K562 (cell line): ENCODE measurements around the gene RERE. TPM values are rescaled to one million over a fixed set of nuclear protein-coding genes. Genes with fewer than 3 reads are reported as not detected.
A peak's percentile ranks its signal among the peaks of the same experiment; 100 is the strongest.

Experiments used
- MYBL2 ChIP-seq, 2 experiments: fragments of 450-650 bp in 1 of 2; sonication (generic) in 1 of 2; formaldehyde crosslinking in 1 of 2; IDR thresholded peaks; 2 replicates each; pipeline versions ENCODE4 v1.6.1 to v1.8.1; 2017 to 2022; ENCODE audit warnings: borderline replicate concordance in 1 of 2, inconsistent platforms in 1 of 2, low read depth in 1 of 2, mild to moderate bottlenecking in 1 of 2, missing genetic modification reagents in 1 of 2, moderate library complexity in 1 of 2
- PHF20 ChIP-seq: fragments of 450-650 bp; IDR thresholded peaks from 2 replicates; pipeline ENCODE4 v1.6.1; 2018; ENCODE audit not compliant: partially characterized antibody
- POLR2G ChIP-seq: fragments of 200-400 bp; formaldehyde crosslinking; IDR thresholded peaks from 2 replicates; pipeline ENCODE4 v1.6.1; 2017; ENCODE audit warnings: low read depth, mild to moderate bottlenecking, antibody characterized with exemption, low read length, moderate library complexity
- PPARD ChIP-seq: fragments of 250-450 bp; sonication (Bioruptor Pico); IDR thresholded peaks from 2 replicates; pipeline ENCODE4 v1.8.0; 2022; ENCODE audit warnings: inconsistent platforms, mild to moderate bottlenecking, moderate library complexity
- RFX7 ChIP-seq: fragments of 250-450 bp; sonication (Bioruptor Pico); IDR thresholded peaks from 2 replicates; pipeline ENCODE4 v1.5.1; 2021; ENCODE audit warnings: mild to moderate bottlenecking
- RHOXF2B ChIP-seq: fragments of 250-450 bp; sonication (Bioruptor Pico); conservative IDR thresholded peaks from 2 replicates; pipeline ENCODE4 v1.5.1; 2021
- SIN3B ChIP-seq: fragments of 450-650 bp; IDR thresholded peaks from 2 replicates; pipeline ENCODE4 v1.6.1; 2017; ENCODE audit warnings: low read depth, mild to moderate bottlenecking, moderate library complexity
- ZNF324 ChIP-seq: fragments of 250-450 bp; sonication (Bioruptor Pico); IDR thresholded peaks from 2 replicates; pipeline ENCODE4 v1.4.0; 2020; ENCODE audit warnings: mild to moderate bottlenecking
- ZNF41 ChIP-seq: fragments of 250-450 bp; sonication (Bioruptor Pico); conservative IDR thresholded peaks from 2 replicates; pipeline ENCODE4 v1.4.0; 2020; ENCODE audit warnings: mild to moderate bottlenecking
- ZNF584 ChIP-seq: fragments of 200-800 bp; sonication (Bioruptor generic); IDR thresholded peaks from 2 replicates; pipeline ENCODE4 v1.6.1; 2016; ENCODE audit warnings: low read depth, mild to moderate bottlenecking, missing genetic modification characterization, missing compliant biosample characterization
- ZNF780A ChIP-seq: fragments of 250-450 bp; sonication (Bioruptor Pico); IDR thresholded peaks from 2 replicates; pipeline ENCODE4 v1.5.0; 2021; ENCODE audit warnings: mild to moderate bottlenecking
- polyA plus RNA-seq, 8 experiments: library from polyadenylated mRNA; depleted of rRNA in 4 of 8; stranded (reverse) in 5 of 8; unstranded in 3 of 8; fragments of >200 nt; fragmentation: Nextera tagmentation in 2 of 8; fragmentation: Illumina TruSeq in 1 of 8; extraction: Ambion mirVana in 2 of 8; extraction: Trizol in 1 of 8; gene quantifications; 2 replicates each; pipeline versions ENCODE4 v1.2.1 to v1.2.3, GENCODE V29; 2011 to 2014; ENCODE audit warnings: inconsistent platforms in 1 of 8, missing spikeins in 1 of 8
- total RNA-seq, 7 experiments: library from RNA; depleted of rRNA in 6 of 7; stranded (reverse); fragments of >200 nt in 6 of 7; fragmentation: Illumina TruSeq in 2 of 7; extraction: Trizol in 2 of 7; gene quantifications; 2 replicates each; pipeline versions ENCODE4 v1.2.1 to v1.2.3, GENCODE V29; 2011 to 2021; ENCODE audit warnings: low replicate concordance in 1 of 7
- TF ChIP-seq, protein P1 (sequence below): fragments of 250-450 bp; sonication (Bioruptor Pico); IDR thresholded peaks from 2 replicates; pipeline ENCODE4 v1.8.0; 2021; ENCODE audit warnings: mild to moderate bottlenecking, moderate library complexity
- TF ChIP-seq, protein P2 (sequence below): fragments of 250-450 bp; sonication (Bioruptor Pico); IDR thresholded peaks from 2 replicates; pipeline ENCODE4 v1.4.0; 2020; ENCODE audit warnings: mild to moderate bottlenecking, moderate library complexity
- TF ChIP-seq, protein P3 (sequence below): fragments of 250-450 bp; sonication (Bioruptor Pico); IDR thresholded peaks from 2 replicates; pipeline ENCODE4 v1.5.0; 2022; ENCODE audit warnings: mild to moderate bottlenecking
- TF ChIP-seq, protein P4 (sequence below): fragments of 150-350 bp; conservative IDR thresholded peaks from 2 replicates; pipeline ENCODE4 v1.6.1; 2014; ENCODE audit warnings: low read length
- TF ChIP-seq, protein P5 (sequence below): fragments of 450-650 bp; IDR thresholded peaks from 2 replicates; pipeline ENCODE4 v1.6.1; 2017; ENCODE audit warnings: antibody characterized with exemption

The RERE gene
- total and polyA plus RNA-seq, 9 of the 15 experiments (the other 6 are each of a cell fraction or from before 2014, with no cell fraction given): 3.0 to 51.5 (median 13.4) TPM

DNA sequence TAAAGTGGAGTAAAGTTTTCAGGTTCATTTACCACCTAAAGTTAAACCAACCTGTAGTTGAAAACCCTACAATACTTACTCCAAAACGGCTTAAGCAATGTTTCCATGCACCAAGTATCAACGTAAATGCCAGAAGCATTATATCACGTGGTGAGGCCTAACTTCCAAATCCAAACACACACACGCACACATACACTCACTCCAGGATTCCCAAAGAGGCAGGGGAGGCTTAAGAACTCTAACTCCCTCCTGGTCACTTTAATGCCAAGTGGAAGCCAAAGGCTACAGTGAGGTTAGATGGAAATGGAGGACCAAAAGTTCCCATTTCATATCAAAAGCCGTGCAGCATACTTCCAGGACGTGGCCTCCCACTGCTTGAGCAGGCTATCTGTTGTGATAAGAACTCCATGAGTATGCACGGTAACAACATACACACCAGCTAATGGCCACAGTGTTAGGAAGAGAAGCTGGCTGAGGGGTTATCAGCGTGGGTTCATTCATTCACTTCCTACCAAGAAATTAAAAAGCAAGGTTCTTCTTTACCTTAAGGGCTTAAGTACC lies 275.4 kb downstream of the RERE start (continued):
- TF ChIP-seq, protein P1, sequence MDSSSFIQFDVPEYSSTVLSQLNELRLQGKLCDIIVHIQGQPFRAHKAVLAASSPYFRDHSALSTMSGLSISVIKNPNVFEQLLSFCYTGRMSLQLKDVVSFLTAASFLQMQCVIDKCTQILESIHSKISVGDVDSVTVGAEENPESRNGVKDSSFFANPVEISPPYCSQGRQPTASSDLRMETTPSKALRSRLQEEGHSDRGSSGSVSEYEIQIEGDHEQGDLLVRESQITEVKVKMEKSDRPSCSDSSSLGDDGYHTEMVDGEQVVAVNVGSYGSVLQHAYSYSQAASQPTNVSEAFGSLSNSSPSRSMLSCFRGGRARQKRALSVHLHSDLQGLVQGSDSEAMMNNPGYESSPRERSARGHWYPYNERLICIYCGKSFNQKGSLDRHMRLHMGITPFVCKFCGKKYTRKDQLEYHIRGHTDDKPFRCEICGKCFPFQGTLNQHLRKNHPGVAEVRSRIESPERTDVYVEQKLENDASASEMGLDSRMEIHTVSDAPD: no peak
- no peak for TF ChIP-seq ZNF780A
- TF ChIP-seq, protein P2, sequence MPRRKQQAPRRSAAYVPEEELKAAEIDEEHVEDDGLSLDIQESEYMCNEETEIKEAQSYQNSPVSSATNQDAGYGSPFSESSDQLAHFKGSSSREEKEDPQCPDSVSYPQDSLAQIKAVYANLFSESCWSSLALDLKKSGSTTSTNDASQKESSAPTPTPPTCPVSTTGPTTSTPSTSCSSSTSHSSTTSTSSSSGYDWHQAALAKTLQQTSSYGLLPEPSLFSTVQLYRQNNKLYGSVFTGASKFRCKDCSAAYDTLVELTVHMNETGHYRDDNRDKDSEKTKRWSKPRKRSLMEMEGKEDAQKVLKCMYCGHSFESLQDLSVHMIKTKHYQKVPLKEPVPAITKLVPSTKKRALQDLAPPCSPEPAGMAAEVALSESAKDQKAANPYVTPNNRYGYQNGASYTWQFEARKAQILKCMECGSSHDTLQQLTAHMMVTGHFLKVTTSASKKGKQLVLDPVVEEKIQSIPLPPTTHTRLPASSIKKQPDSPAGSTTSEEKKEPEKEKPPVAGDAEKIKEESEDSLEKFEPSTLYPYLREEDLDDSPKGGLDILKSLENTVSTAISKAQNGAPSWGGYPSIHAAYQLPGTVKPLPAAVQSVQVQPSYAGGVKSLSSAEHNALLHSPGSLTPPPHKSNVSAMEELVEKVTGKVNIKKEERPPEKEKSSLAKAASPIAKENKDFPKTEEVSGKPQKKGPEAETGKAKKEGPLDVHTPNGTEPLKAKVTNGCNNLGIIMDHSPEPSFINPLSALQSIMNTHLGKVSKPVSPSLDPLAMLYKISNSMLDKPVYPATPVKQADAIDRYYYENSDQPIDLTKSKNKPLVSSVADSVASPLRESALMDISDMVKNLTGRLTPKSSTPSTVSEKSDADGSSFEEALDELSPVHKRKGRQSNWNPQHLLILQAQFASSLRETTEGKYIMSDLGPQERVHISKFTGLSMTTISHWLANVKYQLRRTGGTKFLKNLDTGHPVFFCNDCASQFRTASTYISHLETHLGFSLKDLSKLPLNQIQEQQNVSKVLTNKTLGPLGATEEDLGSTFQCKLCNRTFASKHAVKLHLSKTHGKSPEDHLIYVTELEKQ (CRISPR knock-in tag): no peak
- TF ChIP-seq, protein P3, sequence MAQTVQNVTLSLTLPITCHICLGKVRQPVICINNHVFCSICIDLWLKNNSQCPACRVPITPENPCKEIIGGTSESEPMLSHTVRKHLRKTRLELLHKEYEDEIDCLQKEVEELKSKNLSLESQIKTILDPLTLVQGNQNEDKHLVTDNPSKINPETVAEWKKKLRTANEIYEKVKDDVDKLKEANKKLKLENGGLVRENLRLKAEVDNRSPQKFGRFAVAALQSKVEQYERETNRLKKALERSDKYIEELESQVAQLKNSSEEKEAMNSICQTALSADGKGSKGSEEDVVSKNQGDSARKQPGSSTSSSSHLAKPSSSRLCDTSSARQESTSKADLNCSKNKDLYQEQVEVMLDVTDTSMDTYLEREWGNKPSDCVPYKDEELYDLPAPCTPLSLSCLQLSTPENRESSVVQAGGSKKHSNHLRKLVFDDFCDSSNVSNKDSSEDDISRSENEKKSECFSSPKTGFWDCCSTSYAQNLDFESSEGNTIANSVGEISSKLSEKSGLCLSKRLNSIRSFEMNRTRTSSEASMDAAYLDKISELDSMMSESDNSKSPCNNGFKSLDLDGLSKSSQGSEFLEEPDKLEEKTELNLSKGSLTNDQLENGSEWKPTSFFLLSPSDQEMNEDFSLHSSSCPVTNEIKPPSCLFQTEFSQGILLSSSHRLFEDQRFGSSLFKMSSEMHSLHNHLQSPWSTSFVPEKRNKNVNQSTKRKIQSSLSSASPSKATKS (CRISPR knock-in tag): no peak
- TF ChIP-seq, protein P4, sequence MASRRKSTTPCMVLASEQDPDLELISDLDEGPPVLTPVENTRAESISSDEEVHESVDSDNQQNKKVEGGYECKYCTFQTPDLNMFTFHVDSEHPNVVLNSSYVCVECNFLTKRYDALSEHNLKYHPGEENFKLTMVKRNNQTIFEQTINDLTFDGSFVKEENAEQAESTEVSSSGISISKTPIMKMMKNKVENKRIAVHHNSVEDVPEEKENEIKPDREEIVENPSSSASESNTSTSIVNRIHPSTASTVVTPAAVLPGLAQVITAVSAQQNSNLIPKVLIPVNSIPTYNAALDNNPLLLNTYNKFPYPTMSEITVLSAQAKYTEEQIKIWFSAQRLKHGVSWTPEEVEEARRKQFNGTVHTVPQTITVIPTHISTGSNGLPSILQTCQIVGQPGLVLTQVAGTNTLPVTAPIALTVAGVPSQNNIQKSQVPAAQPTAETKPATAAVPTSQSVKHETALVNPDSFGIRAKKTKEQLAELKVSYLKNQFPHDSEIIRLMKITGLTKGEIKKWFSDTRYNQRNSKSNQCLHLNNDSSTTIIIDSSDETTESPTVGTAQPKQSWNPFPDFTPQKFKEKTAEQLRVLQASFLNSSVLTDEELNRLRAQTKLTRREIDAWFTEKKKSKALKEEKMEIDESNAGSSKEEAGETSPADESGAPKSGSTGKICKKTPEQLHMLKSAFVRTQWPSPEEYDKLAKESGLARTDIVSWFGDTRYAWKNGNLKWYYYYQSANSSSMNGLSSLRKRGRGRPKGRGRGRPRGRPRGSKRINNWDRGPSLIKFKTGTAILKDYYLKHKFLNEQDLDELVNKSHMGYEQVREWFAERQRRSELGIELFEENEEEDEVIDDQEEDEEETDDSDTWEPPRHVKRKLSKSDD: no peak
- no peak for TF ChIP-seq POLR2G
- no peak for TF ChIP-seq RHOXF2B (CRISPR knock-in tag)
- no peak; the same call in 1 of the 2 replicates for TF ChIP-seq ZNF324 (CRISPR knock-in tag)
- TF ChIP-seq, protein P5, sequence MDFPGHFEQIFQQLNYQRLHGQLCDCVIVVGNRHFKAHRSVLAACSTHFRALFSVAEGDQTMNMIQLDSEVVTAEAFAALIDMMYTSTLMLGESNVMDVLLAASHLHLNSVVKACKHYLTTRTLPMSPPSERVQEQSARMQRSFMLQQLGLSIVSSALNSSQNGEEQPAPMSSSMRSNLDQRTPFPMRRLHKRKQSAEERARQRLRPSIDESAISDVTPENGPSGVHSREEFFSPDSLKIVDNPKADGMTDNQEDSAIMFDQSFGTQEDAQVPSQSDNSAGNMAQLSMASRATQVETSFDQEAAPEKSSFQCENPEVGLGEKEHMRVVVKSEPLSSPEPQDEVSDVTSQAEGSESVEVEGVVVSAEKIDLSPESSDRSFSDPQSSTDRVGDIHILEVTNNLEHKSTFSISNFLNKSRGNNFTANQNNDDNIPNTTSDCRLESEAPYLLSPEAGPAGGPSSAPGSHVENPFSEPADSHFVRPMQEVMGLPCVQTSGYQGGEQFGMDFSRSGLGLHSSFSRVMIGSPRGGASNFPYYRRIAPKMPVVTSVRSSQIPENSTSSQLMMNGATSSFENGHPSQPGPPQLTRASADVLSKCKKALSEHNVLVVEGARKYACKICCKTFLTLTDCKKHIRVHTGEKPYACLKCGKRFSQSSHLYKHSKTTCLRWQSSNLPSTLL: no peak
- no peak for TF ChIP-seq ZNF41 (CRISPR knock-in tag)
- no peak for TF ChIP-seq PPARD
- no peak for TF ChIP-seq SIN3B
- 0 out of 2 replicates have a peak, but pooled peaks have one; percentile 24 for TF ChIP-seq ZNF584
- TF ChIP-seq RFX7: no peak
- 0 out of 2 replicates have a peak, but pooled peaks have one; percentile 12 for TF ChIP-seq MYBL2 (IDR thresholded peaks at IDR 0.05; ENCODE audit: low read depth)
- TF ChIP-seq MYBL2 (CRISPR knock-in tag; IDR thresholded peaks at IDR 0.05; ENCODE audit: borderline replicate concordance): no peak
- no peak for TF ChIP-seq PHF20
